Measurements from ENCODE around the gene OPCML. TPM values are rescaled to one million over a fixed set of nuclear protein-coding genes. Genes with fewer than 3 reads are reported as not detected.

The OPCML gene
- total RNA-seq, 1 experiment from 2014 or later = not detected

DNA sequence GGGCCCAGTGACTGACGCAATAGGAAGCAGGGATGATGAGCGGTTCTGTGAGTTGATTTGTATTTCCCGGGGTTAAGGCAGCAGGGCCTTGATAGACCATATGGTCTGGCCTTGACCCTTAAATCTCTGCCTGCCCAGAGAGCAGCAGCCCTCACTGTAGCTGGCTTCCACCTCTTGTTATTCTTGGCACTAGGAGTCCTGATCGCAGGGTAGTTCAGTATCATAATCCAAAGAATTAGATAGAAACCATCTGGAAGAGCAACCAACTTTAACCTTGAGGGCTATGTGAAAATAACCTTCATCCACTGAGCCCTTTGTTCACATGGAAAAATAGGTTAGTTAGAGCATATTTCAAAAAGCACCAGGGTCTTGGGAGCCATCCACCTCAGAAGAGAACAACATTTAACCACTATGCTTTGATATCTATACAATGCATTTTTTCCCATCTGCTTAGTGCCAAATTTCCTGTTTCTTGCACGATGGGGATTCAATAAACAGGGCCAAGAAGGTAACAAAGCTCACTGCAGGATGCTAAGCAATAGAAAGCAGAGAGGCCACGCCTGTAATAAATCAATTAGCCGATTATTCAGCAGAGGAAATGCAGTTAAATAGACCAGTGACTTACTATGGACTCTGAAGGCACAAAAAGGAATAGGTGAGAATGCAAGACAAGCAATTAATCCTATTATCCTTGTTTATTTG, 761.3 kb downstream of the OPCML start:
- ATAC-seq (no peak), DNase-seq (ENCODE audit: low read depth, low spot score) (no peak)
- Histone ChIP-seq H3K4me3 (ENCODE audit: low read depth in 2 of 2, low read length in 2 of 2) (no peak overlapping the region), H3K36me3 (ENCODE audit: control insufficient read depth, insufficient read depth, low read length) (no peaks in the 10 kb centered on the region), H3K9me3 (ENCODE audit: control insufficient read depth, insufficient read depth, low read depth, low read length) (no peaks in the 10 kb centered on the region), H3K27ac (ENCODE audit: low read length) (no peak overlapping the region), H3K27me3 (ENCODE audit: control insufficient read depth, insufficient read depth, low read length) (no peaks in the 10 kb centered on the region), H3K4me1 (ENCODE audit: control insufficient read depth, insufficient read depth, low read length) (no peaks in the 10 kb centered on the region)
- POLR2A ChIA-PET = no interaction called here
- TF ChIP-seq, protein P1, sequence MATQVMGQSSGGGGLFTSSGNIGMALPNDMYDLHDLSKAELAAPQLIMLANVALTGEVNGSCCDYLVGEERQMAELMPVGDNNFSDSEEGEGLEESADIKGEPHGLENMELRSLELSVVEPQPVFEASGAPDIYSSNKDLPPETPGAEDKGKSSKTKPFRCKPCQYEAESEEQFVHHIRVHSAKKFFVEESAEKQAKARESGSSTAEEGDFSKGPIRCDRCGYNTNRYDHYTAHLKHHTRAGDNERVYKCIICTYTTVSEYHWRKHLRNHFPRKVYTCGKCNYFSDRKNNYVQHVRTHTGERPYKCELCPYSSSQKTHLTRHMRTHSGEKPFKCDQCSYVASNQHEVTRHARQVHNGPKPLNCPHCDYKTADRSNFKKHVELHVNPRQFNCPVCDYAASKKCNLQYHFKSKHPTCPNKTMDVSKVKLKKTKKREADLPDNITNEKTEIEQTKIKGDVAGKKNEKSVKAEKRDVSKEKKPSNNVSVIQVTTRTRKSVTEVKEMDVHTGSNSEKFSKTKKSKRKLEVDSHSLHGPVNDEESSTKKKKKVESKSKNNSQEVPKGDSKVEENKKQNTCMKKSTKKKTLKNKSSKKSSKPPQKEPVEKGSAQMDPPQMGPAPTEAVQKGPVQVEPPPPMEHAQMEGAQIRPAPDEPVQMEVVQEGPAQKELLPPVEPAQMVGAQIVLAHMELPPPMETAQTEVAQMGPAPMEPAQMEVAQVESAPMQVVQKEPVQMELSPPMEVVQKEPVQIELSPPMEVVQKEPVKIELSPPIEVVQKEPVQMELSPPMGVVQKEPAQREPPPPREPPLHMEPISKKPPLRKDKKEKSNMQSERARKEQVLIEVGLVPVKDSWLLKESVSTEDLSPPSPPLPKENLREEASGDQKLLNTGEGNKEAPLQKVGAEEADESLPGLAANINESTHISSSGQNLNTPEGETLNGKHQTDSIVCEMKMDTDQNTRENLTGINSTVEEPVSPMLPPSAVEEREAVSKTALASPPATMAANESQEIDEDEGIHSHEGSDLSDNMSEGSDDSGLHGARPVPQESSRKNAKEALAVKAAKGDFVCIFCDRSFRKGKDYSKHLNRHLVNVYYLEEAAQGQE (IDR thresholded peaks at IDR 0.05; ENCODE audit: insufficient read depth in 1 of 2, low read depth in 2 of 2, low read length in 1 of 2) = no peak
- TF ChIP-seq SIN3A (IDR thresholded peaks at IDR 0.05; ENCODE audit: borderline replicate concordance, insufficient read depth, low read depth, low read length) (no peak), POLR2AphosphoS5 (IDR thresholded peaks at IDR 0.05; ENCODE audit: low read depth, low read length) (no peak), TCF7L2 (IDR thresholded peaks at IDR 0.05; ENCODE audit: low read depth, low read length) (no peak)
- TF ChIP-seq, protein P2, sequence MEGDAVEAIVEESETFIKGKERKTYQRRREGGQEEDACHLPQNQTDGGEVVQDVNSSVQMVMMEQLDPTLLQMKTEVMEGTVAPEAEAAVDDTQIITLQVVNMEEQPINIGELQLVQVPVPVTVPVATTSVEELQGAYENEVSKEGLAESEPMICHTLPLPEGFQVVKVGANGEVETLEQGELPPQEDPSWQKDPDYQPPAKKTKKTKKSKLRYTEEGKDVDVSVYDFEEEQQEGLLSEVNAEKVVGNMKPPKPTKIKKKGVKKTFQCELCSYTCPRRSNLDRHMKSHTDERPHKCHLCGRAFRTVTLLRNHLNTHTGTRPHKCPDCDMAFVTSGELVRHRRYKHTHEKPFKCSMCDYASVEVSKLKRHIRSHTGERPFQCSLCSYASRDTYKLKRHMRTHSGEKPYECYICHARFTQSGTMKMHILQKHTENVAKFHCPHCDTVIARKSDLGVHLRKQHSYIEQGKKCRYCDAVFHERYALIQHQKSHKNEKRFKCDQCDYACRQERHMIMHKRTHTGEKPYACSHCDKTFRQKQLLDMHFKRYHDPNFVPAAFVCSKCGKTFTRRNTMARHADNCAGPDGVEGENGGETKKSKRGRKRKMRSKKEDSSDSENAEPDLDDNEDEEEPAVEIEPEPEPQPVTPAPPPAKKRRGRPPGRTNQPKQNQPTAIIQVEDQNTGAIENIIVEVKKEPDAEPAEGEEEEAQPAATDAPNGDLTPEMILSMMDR (IDR thresholded peaks at IDR 0.05) = no peak
- in situ Hi-C loops (cut with HindIII; ENCODE audit: low pct_unique_long_range_greater_than_20kb, low sequenced_read_pairs) (no loop called here), intact Hi-C loops (cut with micrococcal nuclease; ENCODE audit: unreplicated experiment) (no loop called here)
- CTCF ChIA-PET = no interaction called here
- BruUV-seq (replicated peaks) = no TSS peak

DNA sequence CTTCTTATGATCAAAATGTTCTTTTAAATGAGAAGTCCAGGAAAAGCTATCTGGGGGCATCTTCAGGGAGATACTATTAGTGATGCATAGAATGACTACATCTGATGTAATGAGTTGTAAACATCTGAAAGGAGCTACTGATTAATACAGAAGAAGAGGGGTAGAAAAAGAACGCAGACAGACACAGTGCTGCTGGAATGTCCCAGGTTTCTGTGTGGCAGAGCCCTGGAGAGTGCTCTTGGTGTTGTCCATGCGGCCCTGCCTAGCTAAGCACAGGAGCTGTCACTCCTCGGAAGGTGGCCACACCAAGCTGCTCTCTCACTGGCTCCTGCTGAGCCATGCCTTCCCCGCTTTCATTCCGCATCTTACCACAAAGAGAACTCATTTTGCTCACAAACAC, 768.8 kb downstream of the OPCML start:
- POLR2A ChIA-PET = no interaction called here
- no peaks in the 10 kb centered on the region for H3K27me3 ChIP-seq (ENCODE audit: control insufficient read depth, insufficient read depth, low read length)
- intact Hi-C loops (cut with micrococcal nuclease; ENCODE audit: unreplicated experiment) (no loop called here), in situ Hi-C loops (cut with HindIII; ENCODE audit: low pct_unique_long_range_greater_than_20kb, low sequenced_read_pairs) (no loop called here)
- no peaks in the 10 kb centered on the region for H3K36me3 ChIP-seq (ENCODE audit: control insufficient read depth, insufficient read depth, low read length)
- H3K4me3 ChIP-seq (ENCODE audit: low read depth in 2 of 2, low read length in 2 of 2) = no peak overlapping the region
- ATAC-seq = no peak
- H3K4me1 ChIP-seq (ENCODE audit: control insufficient read depth, insufficient read depth, low read length) = no peaks in the 10 kb centered on the region
- H3K27ac ChIP-seq (ENCODE audit: low read length) = no peak overlapping the region
- DNase-seq (ENCODE audit: low read depth, low spot score) = no peak
- BruUV-seq (replicated peaks) = no TSS peak
- CTCF ChIA-PET = no interaction called here
- H3K9me3 ChIP-seq (ENCODE audit: control insufficient read depth, insufficient read depth, low read depth, low read length) = no peaks in the 10 kb centered on the region
- TF ChIP-seq TCF7L2 (IDR thresholded peaks at IDR 0.05; ENCODE audit: low read depth, low read length) = no peak
- TF ChIP-seq, protein P2 (IDR thresholded peaks at IDR 0.05) = no peak
- TF ChIP-seq SIN3A (IDR thresholded peaks at IDR 0.05; ENCODE audit: borderline replicate concordance, insufficient read depth, low read depth, low read length) = no peak
- TF ChIP-seq POLR2AphosphoS5 (IDR thresholded peaks at IDR 0.05; ENCODE audit: low read depth, low read length) = no peak
- TF ChIP-seq, protein P1 (IDR thresholded peaks at IDR 0.05; ENCODE audit: insufficient read depth in 1 of 2, low read depth in 2 of 2, low read length in 1 of 2) = no peak
